KBM-7 (cell line): ENCODE measurements around the gene GCNA.
"Not testable (repeated sequence)": the region's sequence is repeated elsewhere in the genome, so short reads cannot be mapped to it uniquely, and the experiment has no call there.

Experiments used
- DNase-seq: peaks from one replicate; pipeline ENCODE4 v3.0.0-alpha.2; 2015
- in situ Hi-C: fragments of 300-500 bp; cut with MboI; formaldehyde crosslinking; loops from 2 replicates; pipeline ENCODE4 v1.14.3; 2020; ENCODE audit warnings: low sequenced_read_pairs, low pct_unique_long_range_greater_than_20kb, mixed read lengths

GCNA gene

DNA sequence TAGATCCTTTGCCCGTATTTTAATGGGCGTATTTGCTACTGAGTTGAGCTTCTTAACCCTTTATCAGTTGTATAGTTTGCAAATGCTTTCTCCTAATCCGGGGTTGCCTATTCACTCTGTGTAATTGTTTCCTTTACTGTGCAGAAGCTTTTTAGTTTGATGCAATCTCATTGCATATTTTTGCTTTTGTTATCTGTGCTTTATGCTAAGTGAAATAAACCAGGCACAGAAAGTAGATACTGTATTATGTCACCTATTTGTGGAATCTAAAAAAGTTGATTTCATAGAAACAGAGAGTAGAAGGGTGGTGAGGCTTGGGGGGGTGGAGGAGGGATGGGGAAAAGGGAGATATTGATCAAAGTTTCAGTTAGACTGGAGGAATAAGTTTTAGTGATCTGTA is 27.7 kb upstream of the GCNA start:
- in situ Hi-C loops = no loop called here
- no peak for DNase-seq

DNA sequence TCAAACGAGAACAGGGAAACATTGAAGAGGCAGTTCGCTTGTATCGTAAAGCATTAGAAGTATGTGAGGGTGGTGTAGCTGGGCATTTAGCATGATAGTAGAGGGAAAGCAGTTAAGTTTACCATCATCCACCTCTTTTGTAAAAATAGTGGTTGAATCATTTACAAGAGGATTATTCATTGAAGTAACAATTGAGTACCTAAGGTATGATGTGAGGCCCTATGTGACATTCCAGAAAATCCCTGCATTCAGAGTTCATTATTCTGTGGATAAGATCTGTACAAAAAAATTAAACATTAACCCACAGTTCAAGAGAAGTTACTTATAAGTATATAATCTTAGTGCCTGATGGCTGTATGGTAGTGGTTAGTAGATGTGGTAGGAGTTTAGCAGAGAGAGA is 22.2 kb upstream of the GCNA start:
- in situ Hi-C loops = no loop called here
- no peak for DNase-seq

- in situ Hi-C loops = no loop called here
These were observed 19.3 kb upstream of the GCNA start for GRCh38 chrX:71558920-71559319.

DNA sequence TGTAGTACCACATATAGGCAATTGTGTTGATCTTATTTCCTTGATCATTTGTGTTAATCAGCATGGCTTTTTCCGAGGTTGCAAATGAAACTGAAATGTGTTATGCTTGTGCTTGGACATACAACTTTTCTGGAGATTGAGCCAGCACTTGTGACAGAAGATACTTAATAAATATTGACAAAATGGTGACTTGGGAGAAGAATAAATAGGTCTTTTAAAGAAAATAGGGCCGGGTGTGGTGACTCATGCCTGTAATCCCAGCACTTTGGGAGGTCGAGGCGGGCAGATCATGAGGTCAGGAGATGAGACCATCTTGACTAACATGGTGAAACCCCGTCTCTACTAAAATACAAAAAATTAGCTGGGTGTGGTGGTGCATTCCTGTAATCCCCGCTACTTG is 18.5 kb upstream of the GCNA start:
- DNase-seq, in situ Hi-C loops: not testable (repeated sequence)

More at GRCh38 chrX:71558920-71559319, 19.3 kb upstream of the GCNA start:
- DNase-seq = no peak

GRCh38 chrX:71563921-71564320 is 14.3 kb upstream of the GCNA start:
- DNase-seq = no peak
- in situ Hi-C loops = no loop called here

DNA sequence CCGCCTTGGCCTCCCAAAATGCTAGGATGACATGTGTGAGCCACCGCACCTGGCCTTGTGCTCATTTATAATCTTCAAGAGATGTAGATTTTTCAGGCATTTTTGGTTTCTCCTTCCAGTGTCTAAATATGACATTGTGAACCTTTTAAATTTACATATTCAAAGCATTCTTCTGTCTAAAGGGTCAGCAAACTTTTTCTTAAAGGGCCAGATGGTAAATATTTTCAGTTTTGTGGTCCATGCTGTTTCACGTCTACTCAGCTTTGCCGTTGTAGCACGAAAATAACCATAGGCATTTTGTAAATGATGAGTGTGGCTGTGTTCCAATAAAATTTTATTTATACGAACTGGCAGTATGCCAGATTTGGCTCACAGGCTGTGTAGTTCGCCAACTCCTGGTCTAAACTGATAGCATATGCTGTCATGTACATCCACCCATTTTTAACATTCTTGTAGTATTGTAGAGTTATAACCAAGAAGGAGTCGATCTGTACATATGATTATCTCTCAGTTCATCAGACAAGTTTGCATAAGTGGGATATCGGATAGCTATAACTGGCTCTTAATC is 12.7 kb upstream of the GCNA start:
- in situ Hi-C loops = no loop called here
- DNase-seq = no peak

DNA sequence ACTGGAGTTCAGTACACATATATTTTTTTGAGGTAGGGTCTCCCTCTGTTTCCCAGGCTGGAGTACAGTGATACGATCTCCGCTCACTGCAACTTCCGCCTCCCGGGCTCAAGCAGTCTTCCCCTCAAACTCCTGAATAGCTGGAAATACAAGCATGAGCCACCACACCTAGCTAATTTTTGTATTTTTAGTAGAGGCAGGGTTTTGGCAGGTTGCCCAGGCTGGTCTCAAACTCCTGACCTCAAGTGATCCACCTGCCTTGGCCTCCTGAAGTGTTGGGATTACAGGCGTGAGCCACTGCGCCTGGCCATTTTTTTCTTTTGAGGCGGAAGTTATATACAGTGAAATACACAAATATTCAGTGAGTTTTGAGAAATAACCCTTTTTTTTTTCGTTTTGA is 6.8 kb upstream of the GCNA start:
- in situ Hi-C loops, DNase-seq: not testable (repeated sequence)

GRCh38 chrX:71573590-71573989 is 4.6 kb upstream of the GCNA start:
- in situ Hi-C loops = no loop called here
- DNase-seq = no peak

GRCh38 chrX:71577682-71578081 is 555 bp upstream of the GCNA start:
- in situ Hi-C loops = no loop called here
- DNase-seq = no peak

- in situ Hi-C loops = no loop called here
These were observed 1.1 kb downstream of the GCNA start for GRCh38 chrX:71579136-71579989.

DNA sequence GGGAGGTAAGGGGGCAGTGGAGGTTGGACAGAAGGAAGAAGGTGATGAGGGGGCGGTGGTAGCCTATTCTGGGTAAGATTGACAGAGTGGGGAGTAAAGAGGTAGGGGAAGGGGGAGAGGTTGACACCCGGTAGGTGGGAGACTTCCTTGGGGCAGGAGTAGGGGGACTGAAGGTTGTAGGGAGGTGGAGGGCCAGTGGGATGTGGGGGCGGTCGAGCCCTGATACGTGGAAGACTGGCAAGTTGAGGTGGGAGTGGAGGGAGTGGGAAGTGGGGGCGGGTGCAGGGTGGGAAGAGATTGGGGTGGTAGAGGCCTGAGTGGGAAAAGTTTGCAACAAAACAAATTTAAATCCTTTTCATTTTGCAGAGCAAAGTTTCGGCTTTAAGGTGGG is 1.7 kb downstream of the GCNA start:
- in situ Hi-C loops = no loop called here
- DNase-seq = no peak

More at GRCh38 chrX:71579136-71579989, 1.1 kb downstream of the GCNA start:
- DNase-seq = no peak

GRCh38 chrX:71581210-71581609 is 3.0 kb downstream of the GCNA start:
- in situ Hi-C loops = no loop called here
- DNase-seq = no peak

- DNase-seq = no peak
- in situ Hi-C loops = no loop called here
These were observed 8.7 kb downstream of the GCNA start for GRCh38 chrX:71586929-71587328.

GRCh38 chrX:71593210-71593609 is 15.0 kb downstream of the GCNA start:
- DNase-seq, in situ Hi-C loops: not testable (repeated sequence)

- DNase-seq = no peak
- in situ Hi-C loops = no loop called here
These were observed 21.7 kb downstream of the GCNA start for GRCh38 chrX:71599965-71600364.

DNA sequence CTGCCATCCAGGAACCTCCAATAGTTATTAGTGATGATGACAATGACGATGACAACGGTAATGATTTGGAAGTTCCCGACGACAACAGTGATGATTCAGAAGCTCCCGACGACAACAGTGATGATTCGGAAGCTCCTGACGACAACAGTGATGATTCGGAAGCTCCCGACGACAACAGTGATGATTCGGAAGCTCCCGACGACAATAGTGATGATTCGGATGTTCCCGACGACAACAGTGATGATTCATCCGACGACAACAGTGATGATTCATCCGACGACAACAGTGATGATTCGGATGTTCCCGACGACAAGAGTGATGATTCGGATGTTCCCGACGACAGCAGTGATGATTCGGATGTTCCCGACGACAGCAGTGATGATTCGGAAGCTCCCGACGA is 25.4 kb downstream of the GCNA start:
- DNase-seq = no peak
- in situ Hi-C loops = no loop called here

DNA sequence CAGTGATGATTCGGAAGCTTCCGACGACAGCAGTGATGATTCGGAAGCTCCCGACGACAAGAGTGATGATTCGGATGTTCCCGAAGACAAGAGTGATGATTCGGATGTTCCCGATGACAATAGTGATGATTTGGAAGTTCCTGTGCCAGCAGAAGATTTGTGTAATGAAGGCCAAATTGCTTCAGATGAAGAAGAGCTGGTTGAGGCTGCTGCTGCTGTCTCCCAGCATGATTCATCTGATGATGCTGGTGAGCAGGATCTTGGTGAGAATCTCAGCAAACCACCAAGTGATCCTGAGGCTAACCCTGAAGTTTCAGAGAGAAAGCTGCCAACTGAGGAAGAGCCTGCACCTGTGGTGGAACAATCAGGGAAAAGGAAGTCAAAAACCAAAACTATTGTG is 25.9 kb downstream of the GCNA start:
- in situ Hi-C loops = no loop called here
- DNase-seq = no peak

DNA sequence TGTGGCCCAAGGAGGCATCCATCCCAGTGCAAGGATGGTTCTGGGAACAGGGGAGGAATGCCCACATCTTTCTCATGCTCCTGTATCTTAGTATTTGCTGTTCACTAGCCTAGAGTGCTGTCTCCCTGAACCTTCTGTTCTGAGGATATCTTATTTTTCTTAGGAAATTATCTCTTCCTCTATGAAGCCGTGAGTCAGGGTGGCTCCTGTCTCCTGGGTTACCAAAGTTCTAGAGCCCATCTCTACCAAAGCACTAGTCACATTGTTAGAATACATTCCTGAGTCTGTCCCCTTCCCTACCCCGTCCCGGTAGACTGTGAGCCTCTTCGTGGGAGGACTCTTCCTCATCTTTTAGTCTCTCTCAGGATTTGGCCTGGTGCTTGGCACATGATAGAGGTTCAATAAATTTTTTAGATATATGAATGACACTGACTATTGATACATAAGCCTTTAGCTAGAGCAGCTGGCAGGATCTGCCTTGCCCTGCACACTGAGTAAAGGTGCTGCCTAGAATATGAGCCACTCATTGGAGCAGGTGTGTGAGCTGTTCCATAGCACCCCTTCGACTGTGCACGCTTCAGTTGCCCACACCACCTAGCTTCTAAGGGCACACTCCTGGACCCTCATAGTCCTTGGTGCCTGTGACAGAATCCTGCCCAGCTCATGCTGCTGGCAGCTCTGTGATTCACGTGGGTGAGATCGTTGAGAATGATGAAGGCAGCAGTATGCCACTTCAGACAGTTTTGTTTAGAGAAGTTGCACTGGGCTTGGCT is 26.7 kb downstream of the GCNA start:
- in situ Hi-C loops = no loop called here
- DNase-seq = no peak

DNA sequence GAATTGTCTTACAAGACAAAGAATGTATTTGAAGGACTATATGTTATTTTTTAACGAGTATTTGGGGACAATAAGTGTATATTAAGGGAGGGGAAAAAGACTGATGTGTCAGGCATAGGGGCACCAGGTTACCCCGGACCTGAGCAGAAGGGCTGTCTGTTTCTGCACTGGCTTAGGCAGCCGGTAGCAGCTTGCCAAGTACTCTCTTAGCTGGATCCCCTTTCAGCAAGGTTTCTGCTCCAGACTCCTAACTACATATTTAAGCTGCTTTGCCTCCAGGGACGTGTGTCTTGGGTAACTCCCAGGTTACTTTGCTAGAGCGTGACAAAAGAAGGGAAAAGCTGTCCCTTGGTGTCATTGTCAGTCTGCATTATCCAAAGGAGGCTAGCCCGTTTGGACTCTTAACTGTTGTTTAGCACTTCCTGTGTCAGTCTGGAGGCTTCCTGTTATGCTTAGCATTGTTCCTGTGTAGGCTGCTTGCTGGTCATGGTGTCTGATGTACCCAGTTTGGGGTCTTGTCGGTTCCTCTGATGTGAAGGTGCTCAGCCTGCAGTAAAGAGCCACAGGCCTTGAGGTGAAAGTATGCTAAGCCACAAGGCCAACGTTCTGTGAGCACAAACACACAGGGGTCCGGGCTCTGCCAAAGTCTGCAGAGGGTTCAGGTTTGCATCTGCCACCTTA is 28.4 kb downstream of the GCNA start:
- peak; percentile 31 for DNase-seq
- in situ Hi-C loops = no loop called here

GRCh38 chrX:71607488-71607887 is 29.3 kb downstream of the GCNA start:
- in situ Hi-C loops = no loop called here
- DNase-seq = no peak
